WTC11 (cell line): Measurements from ENCODE around the gene PLA1A.

Experiments
- CREM ChIP-seq: sonication (generic); formaldehyde crosslinking; IDR thresholded peaks from 2 replicates; pipeline ENCODE4 v1.8.1; 2022; ENCODE audit warnings: mild to moderate bottlenecking, missing genetic modification reagents, moderate library complexity
- CTCF ChIP-seq: fragments of 200-600 bp; IDR thresholded peaks from 2 replicates; pipeline ENCODE4 v1.8.0; 2022; ENCODE audit warnings: antibody characterized with exemption
- E2F1 ChIP-seq: sonication (generic); formaldehyde crosslinking; IDR thresholded peaks from 2 replicates; pipeline ENCODE4 v1.8.0; 2022; ENCODE audit warnings: mild to moderate bottlenecking, missing genetic modification reagents
- FOXK1 ChIP-seq: sonication (generic); formaldehyde crosslinking; IDR thresholded peaks from 2 replicates; pipeline ENCODE4 v1.8.0; 2022; ENCODE audit warnings: mild to moderate bottlenecking, moderate library complexity, missing genetic modification reagents
- MAX ChIP-seq: sonication (generic); formaldehyde crosslinking; IDR thresholded peaks from 2 replicates; pipeline ENCODE4 v1.8.0; 2022; ENCODE audit warnings: mild to moderate bottlenecking, missing genetic modification reagents
- SP1 ChIP-seq: sonication (generic); formaldehyde crosslinking; conservative IDR thresholded peaks from 2 replicates; pipeline ENCODE4 v1.8.1; 2022; ENCODE audit warnings: missing genetic modification reagents
- STAT6 ChIP-seq: sonication (generic); formaldehyde crosslinking; conservative IDR thresholded peaks from 2 replicates; pipeline ENCODE4 v1.8.1; 2023; ENCODE audit warnings: mild to moderate bottlenecking, low read depth, missing genetic modification reagents, moderate library complexity
- USF2 ChIP-seq: sonication (generic); formaldehyde crosslinking; IDR thresholded peaks from 2 replicates; pipeline ENCODE4 v1.8.1; 2023; ENCODE audit warnings: mild to moderate bottlenecking, missing genetic modification reagents, moderate library complexity
- ZNF532 ChIP-seq: fragments of 250-450 bp; sonication (Bioruptor Pico); IDR thresholded peaks from 2 replicates; pipeline ENCODE4 v1.9.0; 2021; ENCODE audit warnings: mild to moderate bottlenecking, borderline replicate concordance

GRCh38 chr3:119611664-119612063 is 14.0 kb downstream of the PLA1A start:
- no peak for TF ChIP-seq CTCF
- no peak for TF ChIP-seq ZNF532
- no peak for TF ChIP-seq CREM (CRISPR knock-in tag)
- TF ChIP-seq SP1 (CRISPR knock-in tag) = no peak
- TF ChIP-seq MAX (CRISPR knock-in tag) = no peak
- TF ChIP-seq E2F1 (CRISPR knock-in tag) = no peak
- TF ChIP-seq STAT6 (CRISPR knock-in tag) = no peak
- no peak for TF ChIP-seq FOXK1 (CRISPR knock-in tag)
- TF ChIP-seq USF2 (CRISPR knock-in tag) = no peak
